Measurements from ENCODE around the gene PRELP. TPM values are rescaled to one million over a fixed set of nuclear protein-coding genes. Genes with fewer than 3 reads are reported as not detected.

PRELP gene
- total RNA-seq, 1 donor from 2014 or later: 128 TPM

- no peak for DNase-seq (ENCODE audit: extremely low spot score in 2 of 2)
- intact Hi-C loops (cut with DNase I): no loop called here
- Histone ChIP-seq H3K4me3 (no peak overlapping the region), H3K9me3 (no peaks in the 10 kb centered on the region), H3K36me3 (no peaks in the 10 kb centered on the region), H3K27ac (no peak overlapping the region), H3K4me1 (peaks cover 17% of the 10 kb centered on the region), H3K27me3 (no peaks in the 10 kb centered on the region)
- no peak for TF ChIP-seq POLR2A (IDR thresholded peaks at IDR 0.05)
- no peak for TF ChIP-seq CTCF (IDR thresholded peaks at IDR 0.05)
- TF ChIP-seq POLR2AphosphoS5 (IDR thresholded peaks at IDR 0.05; ENCODE audit: insufficient read depth in 1 of 2, low read depth in 1 of 2): no peak
Measured at GRCh38 chr1:203492748-203493130, 17.1 kb downstream of the PRELP start.

- no peak for DNase-seq (ENCODE audit: extremely low spot score in 2 of 2)
- H3K9me3 ChIP-seq: no peaks in the 10 kb centered on the region
- no peak within 1 kb of the TSS for H3K4me3 ChIP-seq
- no peaks in the 10 kb centered on the region for H3K27me3 ChIP-seq
- H3K4me1 ChIP-seq: peaks cover 10% of the 10 kb centered on the region
- H3K27ac ChIP-seq: no peak within 1 kb of the TSS
- TF ChIP-seq CTCF (IDR thresholded peaks at IDR 0.05) (no peak), POLR2AphosphoS5 (IDR thresholded peaks at IDR 0.05; ENCODE audit: insufficient read depth in 1 of 2, low read depth in 1 of 2) (no peak), POLR2A (IDR thresholded peaks at IDR 0.05) (no peak)
- intact Hi-C loops (cut with DNase I): no loop called here
- H3K36me3 ChIP-seq: no peaks in the 10 kb centered on the region
Measured at GRCh38 chr1:203493901-203494300, 18.3 kb downstream of the PRELP start, which contains the start of gene OPTC. TSS of gene OPTC (plus strand) at chr1:203494153. CDS start at chr1:203496006, 1,853 bp downstream.

DNA sequence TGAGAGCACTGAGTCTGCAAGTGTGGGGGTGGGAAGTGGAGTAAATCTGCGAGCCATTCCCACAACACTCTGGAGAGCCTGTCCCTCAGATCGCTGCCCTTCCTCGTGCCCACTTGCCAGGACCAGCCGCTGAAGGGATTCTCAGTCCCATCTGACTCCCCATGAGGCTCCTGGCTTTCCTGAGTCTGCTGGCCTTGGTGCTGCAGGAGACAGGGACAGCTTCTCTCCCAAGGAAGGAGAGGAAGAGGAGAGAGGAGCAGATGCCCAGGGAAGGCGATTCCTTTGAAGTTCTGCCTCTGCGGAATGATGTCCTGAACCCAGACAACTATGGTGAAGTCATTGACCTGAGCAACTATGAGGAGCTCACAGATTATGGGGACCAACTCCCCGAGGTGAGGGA, 20.2 kb downstream of the PRELP start:
- H3K4me3 ChIP-seq: no peak overlapping the region
- H3K27ac ChIP-seq: no peak overlapping the region
- no peak for DNase-seq (ENCODE audit: extremely low spot score in 2 of 2)
- H3K9me3 ChIP-seq: no peaks in the 10 kb centered on the region
- H3K27me3 ChIP-seq: no peaks in the 10 kb centered on the region
- H3K4me1 ChIP-seq: peaks cover 10% of the 10 kb centered on the region
- intact Hi-C loops (cut with DNase I): no loop called here
- H3K36me3 ChIP-seq: no peaks in the 10 kb centered on the region
- TF ChIP-seq POLR2A (IDR thresholded peaks at IDR 0.05): no peak

DNA sequence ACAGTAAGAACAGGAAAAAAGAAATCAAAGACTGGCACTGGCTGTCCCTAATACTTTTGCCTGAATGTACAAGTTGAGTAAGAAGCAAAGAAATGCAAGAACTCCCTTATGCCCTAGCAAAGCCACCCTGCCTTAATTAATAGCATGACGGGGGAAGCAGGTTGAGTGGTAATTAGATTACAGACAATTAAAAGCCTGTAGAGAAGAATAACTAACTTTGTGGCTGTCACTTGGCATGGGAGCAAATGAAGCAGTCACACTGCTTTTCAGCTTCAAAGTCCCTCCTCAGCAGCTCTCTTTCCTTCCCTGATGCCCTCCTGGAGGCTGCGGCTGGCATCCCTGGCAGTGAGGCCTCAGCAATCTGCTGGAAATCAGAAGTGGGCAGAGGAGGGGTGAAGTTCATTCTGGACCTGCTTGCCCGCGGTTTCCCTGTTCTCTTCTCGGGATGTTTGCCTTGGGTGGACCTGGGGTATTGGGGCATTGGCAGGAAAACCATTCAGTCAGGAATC, 21.7 kb downstream of the PRELP start:
- no peak for DNase-seq (ENCODE audit: extremely low spot score in 2 of 2)
- Histone ChIP-seq H3K4me3 (no peak overlapping the region), H3K36me3 (no peaks in the 10 kb centered on the region), H3K27me3 (no peaks in the 10 kb centered on the region), H3K27ac (no peak overlapping the region), H3K4me1 (peaks cover 1% of the 10 kb centered on the region), H3K9me3 (no peaks in the 10 kb centered on the region)
- TF ChIP-seq POLR2AphosphoS5 (IDR thresholded peaks at IDR 0.05; ENCODE audit: insufficient read depth in 1 of 2, low read depth in 1 of 2): no peak
- TF ChIP-seq POLR2A (IDR thresholded peaks at IDR 0.05): no peak
- no peak for TF ChIP-seq CTCF (IDR thresholded peaks at IDR 0.05)
- intact Hi-C loops (cut with DNase I): no loop called here

DNA sequence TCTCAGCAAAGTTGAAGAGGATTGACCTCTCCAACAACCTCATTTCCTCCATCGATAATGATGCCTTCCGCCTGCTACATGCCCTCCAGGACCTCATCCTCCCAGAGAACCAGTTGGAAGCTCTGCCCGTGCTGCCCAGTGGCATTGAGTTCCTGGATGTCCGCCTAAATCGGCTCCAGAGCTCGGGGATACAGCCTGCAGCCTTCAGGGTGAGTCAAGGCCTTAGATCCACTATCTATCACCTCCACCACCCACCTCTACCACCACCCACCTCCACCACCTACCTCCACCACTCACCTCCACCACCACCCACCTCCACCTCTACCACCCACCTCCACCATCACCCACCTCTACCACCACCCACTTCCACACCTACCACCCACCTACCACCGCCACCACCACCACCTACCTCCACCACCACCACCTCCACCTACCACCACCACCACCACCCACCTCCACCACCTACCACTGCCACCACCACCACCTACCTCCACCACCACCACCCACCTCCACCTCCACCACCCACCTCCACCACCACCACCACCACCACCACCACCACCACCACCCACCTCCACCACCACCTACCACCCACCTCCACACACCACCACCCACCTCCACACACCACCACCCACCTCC, 24.2 kb downstream of the PRELP start:
- TF ChIP-seq CTCF (IDR thresholded peaks at IDR 0.05) (no peak), POLR2AphosphoS5 (IDR thresholded peaks at IDR 0.05; ENCODE audit: insufficient read depth in 1 of 2, low read depth in 1 of 2) (no peak), POLR2A (IDR thresholded peaks at IDR 0.05) (no peak)
- no peak overlapping the region for H3K27ac ChIP-seq
- H3K9me3 ChIP-seq: no peaks in the 10 kb centered on the region
- H3K4me1 ChIP-seq: no peaks in the 10 kb centered on the region
- no peak for DNase-seq (ENCODE audit: extremely low spot score in 2 of 2)
- no peak overlapping the region for H3K4me3 ChIP-seq
- intact Hi-C loops (cut with DNase I): no loop called here
- H3K36me3 ChIP-seq: no peaks in the 10 kb centered on the region
- H3K27me3 ChIP-seq: no peaks in the 10 kb centered on the region
